Loucy (cell line): ENCODE measurements around the gene TUBA8.

Source experiments
- EZH2phosphoT487 ChIP-seq: fragments of 200-600 bp; IDR thresholded peaks from 2 replicates; pipeline ENCODE4 v1.6.1; 2018; ENCODE audit warnings: antibody characterized with exemption, mild to moderate bottlenecking, moderate library complexity, borderline replicate concordance
- TF ChIP-seq, protein P1 (sequence below): fragments of 200-600 bp; sonication (generic); conservative IDR thresholded peaks from 2 replicates; pipeline ENCODE4 v1.5.1; 2014; ENCODE audit warnings: mild to moderate bottlenecking, antibody characterized with exemption, low read length

DNA sequence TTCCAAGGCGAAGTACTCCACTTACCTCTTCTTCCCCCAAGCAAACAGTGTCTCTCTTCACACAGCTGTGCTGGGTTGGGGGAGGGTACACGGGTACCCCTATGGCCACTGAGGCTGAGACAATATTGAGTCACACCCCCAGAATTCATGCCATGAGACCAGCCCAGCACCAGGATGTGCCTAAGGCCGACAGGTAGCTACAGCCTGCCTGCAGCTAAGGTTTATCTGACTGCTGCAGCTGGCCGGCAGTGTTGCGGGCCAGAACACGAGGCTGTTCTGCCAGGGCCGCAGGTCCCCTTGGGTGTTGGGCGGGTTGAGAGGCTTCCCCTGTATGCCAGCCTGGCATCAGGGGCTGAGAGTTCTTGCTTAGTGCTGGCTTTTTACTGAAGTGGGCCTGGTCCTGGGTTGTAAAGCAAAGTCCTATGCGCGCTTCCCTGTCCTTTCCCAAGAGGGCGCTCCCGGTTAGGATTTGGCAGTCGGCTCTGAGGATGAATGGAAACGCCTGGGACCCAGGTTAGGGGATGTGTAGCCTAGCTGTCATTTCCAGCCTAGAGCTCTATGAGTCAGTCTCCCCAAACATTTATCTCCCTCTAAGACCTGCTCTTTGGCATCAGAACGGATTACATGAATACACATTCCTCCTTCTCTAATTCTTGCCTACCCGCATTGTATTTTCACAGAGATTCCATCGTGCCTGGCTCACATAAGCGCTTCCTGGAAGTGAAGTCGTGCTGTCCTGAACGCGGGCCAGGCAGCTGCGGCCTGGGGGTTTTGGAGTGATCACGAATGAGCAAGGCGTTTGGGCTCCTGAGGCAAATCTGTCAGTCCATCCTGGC lies 46.5 kb downstream of the TUBA8 start:
- TF ChIP-seq, protein P1, sequence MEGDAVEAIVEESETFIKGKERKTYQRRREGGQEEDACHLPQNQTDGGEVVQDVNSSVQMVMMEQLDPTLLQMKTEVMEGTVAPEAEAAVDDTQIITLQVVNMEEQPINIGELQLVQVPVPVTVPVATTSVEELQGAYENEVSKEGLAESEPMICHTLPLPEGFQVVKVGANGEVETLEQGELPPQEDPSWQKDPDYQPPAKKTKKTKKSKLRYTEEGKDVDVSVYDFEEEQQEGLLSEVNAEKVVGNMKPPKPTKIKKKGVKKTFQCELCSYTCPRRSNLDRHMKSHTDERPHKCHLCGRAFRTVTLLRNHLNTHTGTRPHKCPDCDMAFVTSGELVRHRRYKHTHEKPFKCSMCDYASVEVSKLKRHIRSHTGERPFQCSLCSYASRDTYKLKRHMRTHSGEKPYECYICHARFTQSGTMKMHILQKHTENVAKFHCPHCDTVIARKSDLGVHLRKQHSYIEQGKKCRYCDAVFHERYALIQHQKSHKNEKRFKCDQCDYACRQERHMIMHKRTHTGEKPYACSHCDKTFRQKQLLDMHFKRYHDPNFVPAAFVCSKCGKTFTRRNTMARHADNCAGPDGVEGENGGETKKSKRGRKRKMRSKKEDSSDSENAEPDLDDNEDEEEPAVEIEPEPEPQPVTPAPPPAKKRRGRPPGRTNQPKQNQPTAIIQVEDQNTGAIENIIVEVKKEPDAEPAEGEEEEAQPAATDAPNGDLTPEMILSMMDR = peak; percentile 72
- no peak for TF ChIP-seq EZH2phosphoT487
